IPS DF 4.7 (cell line): ENCODE results near the gene HAUS8.

Experiments
- DNase-seq: peaks from one replicate; pipeline ENCODE4 v3.0.0-alpha.2; 2013; ENCODE audit warnings: low spot score; ENCODE audit errors: extremely low read depth

Gene HAUS8

GRCh38 chr19:17075864-17076542 lies 751 bp upstream of the HAUS8 start:
- DNase-seq, result no peak

DNA sequence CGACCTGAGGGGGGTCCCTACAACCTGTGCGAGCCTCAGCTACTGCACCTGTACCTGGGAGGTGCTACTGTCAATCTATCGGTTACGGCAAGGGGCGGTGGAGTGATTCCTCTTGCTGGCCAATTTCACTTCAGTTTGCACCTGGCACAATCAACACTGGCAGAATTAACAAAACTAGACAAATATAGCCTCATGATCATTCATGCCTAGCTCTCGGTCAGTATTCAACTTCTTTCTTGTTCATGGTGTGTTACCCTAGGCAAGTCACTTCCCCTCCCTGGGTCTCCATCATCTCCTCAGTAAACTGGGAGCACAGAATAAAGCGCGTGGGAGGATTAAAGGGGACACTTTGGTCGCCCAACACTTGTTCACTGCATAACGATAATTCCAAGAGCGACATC lies 618 bp downstream of the HAUS8 start:
- DNase-seq, result no peak

- no peak for DNase-seq
Observed at GRCh38 chr19:17073869-17074633, 1.2 kb downstream of the HAUS8 start.

DNA sequence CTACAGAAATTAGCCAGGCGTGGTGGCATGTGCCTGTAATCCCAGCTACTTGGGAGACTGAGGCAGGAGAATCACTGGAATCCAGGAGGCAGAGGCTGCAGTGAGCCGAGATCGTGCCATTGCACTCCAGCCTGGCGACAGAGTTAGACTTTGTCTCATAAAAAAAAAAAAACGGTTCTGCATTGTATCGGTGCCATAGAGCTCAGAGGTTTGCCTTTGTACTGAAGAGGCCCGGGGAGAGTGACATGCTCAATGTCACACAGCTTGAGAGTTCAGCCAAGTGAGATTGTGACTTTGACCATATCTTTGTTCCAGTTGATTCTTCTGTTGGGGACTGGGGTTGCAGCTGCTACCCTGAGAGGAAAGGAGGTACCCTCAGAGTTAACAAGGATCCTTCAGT lies 4.3 kb downstream of the HAUS8 start:
- DNase-seq, result no peak

- no peak for DNase-seq
Observed at GRCh38 chr19:17070421-17070820, 4.8 kb downstream of the HAUS8 start.

DNA sequence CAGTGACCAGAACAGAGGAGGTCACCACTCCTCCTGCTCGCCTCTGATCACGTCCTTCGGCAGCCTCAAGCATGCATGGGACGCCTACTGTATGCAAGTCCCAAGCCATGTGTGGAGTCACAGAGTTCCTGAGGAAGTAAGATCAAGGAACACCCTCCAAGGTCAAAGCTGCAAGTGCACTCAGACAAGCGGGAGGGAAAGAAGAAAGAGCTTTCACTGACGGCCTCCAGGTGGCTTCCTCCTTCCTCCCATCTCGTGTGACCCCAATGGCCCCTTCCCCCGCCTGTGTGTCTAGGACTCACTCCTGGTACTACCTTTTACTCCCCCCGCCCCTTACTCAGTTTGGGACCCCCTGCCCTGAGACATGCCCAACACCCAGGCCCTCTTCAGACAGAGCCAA lies 6.1 kb downstream of the HAUS8 start:
- no peak for DNase-seq

- no peak for DNase-seq
Observed at GRCh38 chr19:17063428-17063827, 11.8 kb downstream of the HAUS8 start.

DNA sequence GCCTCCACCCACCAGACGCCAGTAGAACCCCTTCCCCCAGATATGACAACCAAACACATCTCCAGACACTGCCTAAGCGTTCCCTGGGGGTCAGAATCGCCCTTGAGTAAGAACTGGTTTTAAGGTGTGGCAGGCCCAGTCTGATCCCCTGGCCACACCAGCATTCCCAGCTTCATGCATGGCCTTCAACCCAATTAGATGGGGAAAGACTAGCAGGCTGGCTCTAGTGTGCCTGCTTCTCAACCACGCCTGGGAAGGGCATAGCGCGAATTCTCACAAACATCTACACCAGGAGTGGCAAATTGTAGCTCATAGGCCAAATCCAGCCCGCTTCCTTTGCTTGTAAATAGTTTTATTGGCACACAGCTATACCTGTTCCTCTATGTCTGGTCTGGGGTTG lies 13.6 kb downstream of the HAUS8 start:
- no peak for DNase-seq

GRCh38 chr19:17061205-17061604 lies 14.0 kb downstream of the HAUS8 start:
- DNase-seq, result no peak

DNA sequence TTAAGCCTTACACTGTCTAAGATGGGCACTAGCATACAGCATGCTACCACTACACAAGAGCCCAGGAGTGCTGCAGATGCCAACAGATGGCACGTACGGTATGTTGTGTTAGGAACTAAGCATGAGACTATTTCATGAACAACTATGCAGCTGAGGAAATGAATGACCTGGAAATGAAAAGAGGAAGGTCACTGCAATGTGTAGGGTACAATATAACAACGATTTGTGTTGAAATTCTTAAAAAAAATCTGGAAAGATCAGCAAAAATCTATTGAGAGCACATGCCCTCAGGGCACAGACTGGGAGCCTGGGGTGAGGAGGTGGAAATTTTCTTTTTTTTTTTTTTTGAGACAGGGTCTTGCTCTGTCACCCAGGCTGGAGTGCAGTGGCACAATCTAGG lies 14.4 kb downstream of the HAUS8 start:
- no peak for DNase-seq

DNA sequence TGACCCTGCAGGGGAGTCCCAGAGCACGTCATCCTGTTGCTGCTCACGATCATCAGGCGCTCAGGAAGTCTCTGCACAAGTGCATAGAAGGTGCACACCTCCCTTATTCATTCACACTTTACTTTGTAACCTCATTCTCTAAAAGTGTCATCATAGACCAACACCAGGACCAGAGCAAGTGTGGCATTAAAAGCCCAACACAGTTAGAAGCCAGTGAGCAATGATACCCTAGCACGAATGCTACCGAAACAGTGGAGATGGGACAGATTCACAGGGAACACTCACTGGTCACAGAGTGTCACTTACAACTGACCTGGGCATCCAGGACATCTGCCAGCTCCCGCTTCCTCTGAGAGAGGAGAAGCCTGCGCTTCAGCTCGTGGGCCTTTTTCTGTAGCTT lies 17.0 kb downstream of the HAUS8 start:
- DNase-seq, result no peak

- no peak for DNase-seq
Observed at GRCh38 chr19:17055636-17056035, 19.6 kb downstream of the HAUS8 start.

- no peak for DNase-seq
Observed at GRCh38 chr19:17054746-17055145, 20.5 kb downstream of the HAUS8 start.

DNA sequence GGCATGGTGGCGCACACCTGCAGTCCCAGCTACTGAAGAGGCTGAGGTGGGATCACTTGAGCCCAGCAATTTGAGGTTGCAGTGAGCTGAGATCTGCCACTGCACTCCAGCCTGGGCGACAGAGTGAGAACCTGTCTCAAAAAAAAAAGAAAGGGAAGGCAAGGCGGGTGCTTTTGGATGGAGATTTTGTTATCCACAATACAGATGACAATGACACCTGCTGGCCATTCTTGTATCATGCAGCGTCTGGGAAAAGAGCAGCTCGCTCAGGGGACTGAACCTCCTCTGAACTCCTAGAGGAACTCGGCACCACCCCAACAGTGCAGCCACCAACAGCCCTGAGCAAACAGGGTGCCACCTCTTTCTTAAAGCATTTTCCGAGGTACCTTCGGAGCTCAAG lies 22.8 kb downstream of the HAUS8 start:
- DNase-seq, result no peak

DNA sequence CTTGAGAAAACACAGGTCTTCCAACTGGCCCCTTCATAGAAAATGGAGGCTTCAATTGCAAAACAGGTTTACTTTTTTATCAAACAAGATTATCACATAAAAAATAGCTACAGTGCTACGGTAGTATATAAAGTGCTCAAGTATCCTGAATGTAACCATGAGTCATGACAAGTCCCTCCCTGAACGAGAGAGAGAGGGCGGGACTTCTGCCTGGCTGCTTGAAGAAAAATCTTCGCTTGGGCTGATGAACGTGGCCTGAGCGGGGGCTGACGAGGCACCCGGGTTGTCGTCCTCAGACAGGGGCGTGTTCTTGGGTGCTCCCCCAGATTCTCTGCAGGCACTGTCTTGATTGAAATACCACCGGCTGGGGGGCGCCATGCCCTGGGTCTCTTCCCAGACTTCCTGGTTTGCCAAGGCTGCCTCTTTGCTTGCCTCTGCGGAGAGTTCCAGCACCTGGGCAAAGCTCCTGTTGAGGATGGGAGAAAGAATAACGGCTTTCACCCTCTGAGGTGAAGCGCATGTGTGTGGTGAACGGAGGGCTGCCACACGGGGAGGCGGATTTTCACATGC lies 25.5 kb downstream of the HAUS8 start:
- no peak for DNase-seq

DNA sequence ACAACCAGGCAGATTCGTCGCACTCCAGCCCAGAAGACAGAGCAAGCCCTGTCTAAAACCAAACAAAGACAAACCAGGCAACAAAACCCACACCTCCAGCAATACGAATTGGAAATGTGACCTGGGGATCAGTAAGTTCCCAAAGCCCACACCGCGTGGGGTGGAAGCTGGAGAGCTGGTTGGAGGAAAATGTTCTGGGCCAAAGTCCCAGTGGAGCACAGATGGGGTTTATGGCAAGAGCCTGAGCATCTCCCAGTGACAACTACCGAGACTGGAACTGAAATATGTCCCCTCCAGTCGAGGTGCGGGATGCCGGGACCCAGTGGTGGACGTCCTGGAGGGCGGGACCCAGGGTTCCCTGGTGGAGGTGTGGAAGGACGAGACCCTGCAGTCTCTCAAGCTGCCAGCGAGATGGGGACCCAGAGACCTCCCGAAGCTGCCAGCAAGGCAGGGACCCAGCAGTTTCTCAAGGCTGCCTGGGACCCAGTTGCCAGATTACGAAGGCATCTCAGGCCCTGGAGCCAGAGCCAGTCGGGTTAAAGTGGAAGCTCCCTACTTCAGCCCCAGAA lies 26.3 kb downstream of the HAUS8 start:
- DNase-seq, result no peak

- DNase-seq, result no peak
Observed at GRCh38 chr19:17045907-17046502, 29.2 kb downstream of the HAUS8 start.

DNA sequence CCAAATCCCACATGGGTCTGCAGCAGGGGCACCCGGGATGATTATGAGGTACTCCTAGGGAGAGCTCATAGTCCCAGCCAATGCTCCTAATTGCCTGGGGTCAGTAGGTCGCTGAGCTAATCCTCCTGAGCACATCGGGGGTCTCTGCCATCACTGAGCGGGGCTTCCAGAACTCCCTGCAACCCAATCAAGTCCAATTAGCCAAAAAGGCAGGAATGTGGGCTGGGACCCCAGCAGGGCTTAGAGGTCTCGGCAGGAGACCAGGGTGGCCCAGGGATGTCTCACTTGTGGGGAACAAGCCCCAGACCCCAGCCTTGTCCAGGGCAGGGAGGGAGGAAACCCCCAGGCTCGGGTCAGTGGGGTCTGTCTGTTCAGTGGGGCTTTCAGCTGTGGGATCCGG lies 31.5 kb downstream of the HAUS8 start:
- no peak for DNase-seq

DNA sequence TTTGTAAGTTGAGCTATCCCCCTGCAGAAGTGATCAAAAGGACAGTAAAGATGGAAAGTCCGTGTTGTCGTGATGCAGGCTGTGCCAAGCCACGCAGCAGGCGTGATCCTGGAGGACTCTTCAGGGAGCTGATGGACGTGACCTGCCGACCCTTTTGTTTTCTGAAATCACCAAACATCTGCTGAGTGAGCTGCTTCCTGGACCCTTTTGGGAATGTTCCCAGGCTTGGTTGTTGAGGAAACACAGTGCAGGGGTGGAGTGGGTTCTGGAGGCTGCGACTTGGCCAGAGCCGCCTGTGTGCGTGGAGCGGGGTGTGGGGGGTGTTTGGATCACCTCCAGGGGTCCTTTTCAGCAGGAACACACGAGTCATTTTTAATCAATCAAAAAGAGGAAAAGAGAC lies 33.3 kb downstream of the HAUS8 start:
- no peak for DNase-seq

DNA sequence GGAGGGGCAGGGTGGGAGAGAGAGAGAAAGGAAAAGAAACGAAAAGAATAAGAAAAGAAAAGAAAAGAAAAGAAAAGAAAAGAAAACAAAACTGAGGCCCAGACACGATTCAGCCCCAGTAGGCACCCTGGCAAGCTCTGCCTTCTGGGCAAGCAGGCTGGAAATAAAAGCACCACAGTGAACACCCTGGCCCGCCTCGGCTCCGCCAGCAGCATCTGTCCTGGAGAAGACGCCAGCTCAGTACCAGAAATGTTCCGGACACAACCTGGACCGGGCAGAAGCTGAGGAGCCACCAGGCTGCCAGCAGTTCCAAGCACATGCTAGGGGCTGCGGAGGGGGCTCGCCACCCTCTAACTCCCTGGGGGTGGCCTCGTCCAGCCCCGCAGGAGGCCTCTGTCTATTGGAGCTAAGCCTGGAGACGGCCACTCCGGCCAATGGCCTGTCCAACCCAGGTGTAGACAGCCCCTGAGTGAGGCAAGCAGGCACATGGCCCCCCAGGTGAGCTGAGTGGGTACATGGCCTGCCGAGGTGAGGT lies 37.2 kb downstream of the HAUS8 start:
- DNase-seq, result no peak

DNA sequence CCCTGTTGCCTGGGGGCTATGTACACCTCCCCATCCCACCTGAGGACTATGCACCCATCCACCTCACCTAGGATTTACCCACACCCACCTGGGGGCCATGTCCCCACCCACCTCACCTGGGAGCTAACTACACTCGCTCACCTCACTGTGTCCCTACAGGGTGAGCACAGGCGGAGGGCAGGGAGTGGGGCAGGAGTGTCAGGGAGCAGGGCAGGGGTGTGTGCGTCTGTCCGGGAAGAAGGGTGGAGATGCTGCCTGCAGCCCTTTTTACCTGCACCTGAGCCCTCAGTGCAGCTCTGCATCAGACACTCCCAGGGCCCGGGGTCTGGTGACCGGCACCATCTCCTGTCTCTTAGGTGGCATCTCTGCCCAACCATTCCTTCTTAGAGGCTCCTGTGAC lies 38.1 kb downstream of the HAUS8 start:
- no peak for DNase-seq

DNA sequence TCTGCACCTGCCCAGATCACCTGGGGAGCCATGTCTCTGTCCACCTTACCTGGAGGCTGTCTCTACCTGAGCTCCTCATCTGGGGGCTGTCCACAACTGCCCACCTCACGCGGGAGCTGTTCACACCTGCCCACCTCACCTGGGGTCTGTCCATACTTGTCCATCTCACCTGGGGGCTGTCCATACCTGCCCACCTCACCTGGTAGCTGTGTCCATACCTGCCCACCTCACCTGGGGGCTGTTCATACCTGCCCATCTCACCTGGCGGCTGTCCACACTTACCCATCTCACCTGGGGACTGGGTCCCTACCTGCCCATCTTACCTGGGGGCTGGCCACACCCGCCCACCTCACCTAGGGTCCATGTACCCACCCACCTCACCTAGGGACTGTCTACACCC lies 38.6 kb downstream of the HAUS8 start:
- DNase-seq, result no peak
